ENCODE measurements around the gene LRIG1.
A peak's percentile ranks its signal among the peaks of the same experiment; 100 is the strongest.

Gene LRIG1

GRCh38 chr3:66402596-66403290 lies 98.1 kb downstream of the LRIG1 start:
- DNase-seq (ENCODE audit: low read depth in 2 of 2), result no peak

- DNase-seq (ENCODE audit: low read depth in 2 of 2), result no peak
Measured at GRCh38 chr3:66401675-66402491, 98.9 kb downstream of the LRIG1 start.

GRCh38 chr3:66401157-66401550 lies 99.7 kb downstream of the LRIG1 start:
- DNase-seq (ENCODE audit: low read depth in 2 of 2), result no peak

GRCh38 chr3:66400411-66401156 lies 100.2 kb downstream of the LRIG1 start:
- DNase-seq (ENCODE audit: low read depth in 2 of 2), result no peak

GRCh38 chr3:66399529-66400232 lies 101.1 kb downstream of the LRIG1 start:
- no peak for DNase-seq (ENCODE audit: low read depth in 2 of 2)

GRCh38 chr3:66398228-66399025 lies 102.4 kb downstream of the LRIG1 start:
- DNase-seq (ENCODE audit: low read depth in 2 of 2), result no peak

GRCh38 chr3:66397745-66398144 lies 103.1 kb downstream of the LRIG1 start:
- DNase-seq (ENCODE audit: low read depth in 2 of 2), result no peak

GRCh38 chr3:66396888-66397287 lies 103.9 kb downstream of the LRIG1 start:
- no peak for DNase-seq (ENCODE audit: low read depth in 2 of 2)

GRCh38 chr3:66396161-66396760 lies 104.6 kb downstream of the LRIG1 start:
- DNase-seq (ENCODE audit: low read depth in 2 of 2), result no peak

- no peak for DNase-seq (ENCODE audit: low read depth in 2 of 2)
Measured at GRCh38 chr3:66395635-66396034, 105.2 kb downstream of the LRIG1 start.

GRCh38 chr3:66394753-66395249 lies 106.0 kb downstream of the LRIG1 start:
- DNase-seq (ENCODE audit: low read depth in 2 of 2), result no peak

GRCh38 chr3:66394019-66394752 lies 106.6 kb downstream of the LRIG1 start:
- DNase-seq (ENCODE audit: low read depth in 2 of 2), result peak; percentile 16 to 21

GRCh38 chr3:66393333-66394005 lies 107.4 kb downstream of the LRIG1 start:
- DNase-seq (ENCODE audit: low read depth in 2 of 2), result no peak

- DNase-seq (ENCODE audit: low read depth in 2 of 2), result no peak
Measured at GRCh38 chr3:66392966-66393332, 107.9 kb downstream of the LRIG1 start.

GRCh38 chr3:66392512-66392911 lies 108.3 kb downstream of the LRIG1 start:
- DNase-seq (ENCODE audit: low read depth in 2 of 2), result no peak

GRCh38 chr3:66390013-66390412 lies 110.8 kb downstream of the LRIG1 start:
- DNase-seq (ENCODE audit: low read depth in 2 of 2), result no peak

- DNase-seq (ENCODE audit: low read depth in 2 of 2), result no peak
Measured at GRCh38 chr3:66386925-66387650, 113.7 kb downstream of the LRIG1 start.
